HL-60 (cell line): ENCODE measurements around the gene EPS8L1.

ENCODE experiments used
- DNase-seq, 2 experiments: peaks; one replicate each; pipeline ENCODE4 v3.0.0-alpha.2; 2010 to 2020; ENCODE audit warnings: low read depth in 1 of 2, low spot score in 1 of 2
- H3K27ac ChIP-seq: fragments of 250-450 bp; sonication (Bioruptor Pico); replicated peaks from 2 replicates; pipeline ENCODE4 v1.5.1; 2020; ENCODE audit warnings: mild to moderate bottlenecking, moderate library complexity
- H3K27me3 ChIP-seq: fragments of 250-450 bp; sonication (Bioruptor Pico); 2 replicates; pipeline ENCODE4 v1.5.1; 2021; ENCODE audit warnings: mild to moderate bottlenecking, moderate library complexity; ENCODE audit not compliant: insufficient read depth, poor library complexity, severe bottlenecking
- H3K4me3 ChIP-seq: replicated peaks from 2 replicates; pipeline ENCODE4 v1.5.1; 2011; ENCODE audit warnings: mild to moderate bottlenecking, control low read depth, low read length; ENCODE audit not compliant: insufficient read depth
- GABPA ChIP-seq: IDR thresholded peaks from 2 replicates; pipeline ENCODE4 v1.6.1; 2012; ENCODE audit warnings: low read depth
- POLR2AphosphoS5 ChIP-seq: IDR thresholded peaks from 2 replicates; pipeline ENCODE4 v1.6.1; 2012; ENCODE audit warnings: low read depth
- SPI1 ChIP-seq: IDR thresholded peaks from 2 replicates; pipeline ENCODE4 v1.6.1; 2012; ENCODE audit warnings: low read depth, mild to moderate bottlenecking, borderline replicate concordance
- TF ChIP-seq, protein P1 (sequence below): IDR thresholded peaks from one replicate; pipeline ENCODE4 v1.5.1; 2011; ENCODE audit warnings: low read length, control low read depth, inconsistent platforms; ENCODE audit not compliant: insufficient read depth
- TF ChIP-seq, protein P2 (sequence below): IDR thresholded peaks from 2 replicates; pipeline ENCODE4 v1.6.1; 2012; ENCODE audit warnings: low read depth; ENCODE audit not compliant: insufficient replicate concordance

The EPS8L1 gene

DNA sequence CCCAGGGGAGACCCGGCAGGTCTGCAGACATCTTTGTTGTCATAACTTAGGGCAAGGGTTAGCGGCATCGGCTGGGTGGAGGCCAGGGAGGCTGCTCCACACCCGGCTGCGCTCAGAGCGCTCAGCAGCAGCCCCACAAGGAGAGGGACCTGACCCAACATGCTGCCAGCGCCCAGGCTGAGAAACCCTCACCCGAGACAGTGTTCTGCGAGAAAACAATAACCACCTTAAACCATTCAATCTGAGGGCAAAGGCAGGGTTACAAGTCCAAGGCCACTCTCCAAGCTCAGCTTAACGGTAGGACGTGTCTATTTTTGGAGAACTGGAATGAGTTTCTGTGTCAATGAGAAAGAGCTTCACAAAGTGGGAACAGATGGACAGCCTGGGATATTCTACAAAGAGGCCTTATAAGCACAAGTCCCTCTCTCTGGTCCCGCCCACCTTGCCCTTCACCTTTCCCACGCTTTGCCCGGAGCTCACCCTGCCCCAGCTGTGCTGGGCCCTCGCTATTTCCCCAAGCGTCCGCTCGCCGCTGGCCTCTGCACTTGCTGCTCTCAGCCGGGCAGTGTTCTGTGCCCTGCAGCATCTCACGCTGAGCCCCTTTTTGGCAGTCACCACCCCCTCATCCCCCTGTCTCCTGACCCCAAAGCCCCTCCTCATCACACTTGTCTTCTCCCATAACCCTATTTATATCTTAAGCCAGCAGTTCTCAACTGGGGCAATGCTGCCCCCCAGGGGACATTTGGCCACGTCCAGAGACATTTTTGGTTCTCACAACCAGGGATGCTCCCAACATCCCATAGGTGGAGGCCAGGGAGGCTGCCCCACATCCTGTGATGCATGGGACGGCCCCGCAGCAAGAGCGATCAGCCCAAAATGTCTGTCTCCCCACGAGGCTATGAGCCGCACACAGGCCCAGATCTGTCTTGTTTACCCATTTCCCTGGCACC is 24.2 kb downstream of the EPS8L1 start:
- H3K27me3 ChIP-seq: no peaks in the 10 kb centered on the region
- TF ChIP-seq, protein P1, sequence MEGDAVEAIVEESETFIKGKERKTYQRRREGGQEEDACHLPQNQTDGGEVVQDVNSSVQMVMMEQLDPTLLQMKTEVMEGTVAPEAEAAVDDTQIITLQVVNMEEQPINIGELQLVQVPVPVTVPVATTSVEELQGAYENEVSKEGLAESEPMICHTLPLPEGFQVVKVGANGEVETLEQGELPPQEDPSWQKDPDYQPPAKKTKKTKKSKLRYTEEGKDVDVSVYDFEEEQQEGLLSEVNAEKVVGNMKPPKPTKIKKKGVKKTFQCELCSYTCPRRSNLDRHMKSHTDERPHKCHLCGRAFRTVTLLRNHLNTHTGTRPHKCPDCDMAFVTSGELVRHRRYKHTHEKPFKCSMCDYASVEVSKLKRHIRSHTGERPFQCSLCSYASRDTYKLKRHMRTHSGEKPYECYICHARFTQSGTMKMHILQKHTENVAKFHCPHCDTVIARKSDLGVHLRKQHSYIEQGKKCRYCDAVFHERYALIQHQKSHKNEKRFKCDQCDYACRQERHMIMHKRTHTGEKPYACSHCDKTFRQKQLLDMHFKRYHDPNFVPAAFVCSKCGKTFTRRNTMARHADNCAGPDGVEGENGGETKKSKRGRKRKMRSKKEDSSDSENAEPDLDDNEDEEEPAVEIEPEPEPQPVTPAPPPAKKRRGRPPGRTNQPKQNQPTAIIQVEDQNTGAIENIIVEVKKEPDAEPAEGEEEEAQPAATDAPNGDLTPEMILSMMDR: no peak
- TF ChIP-seq POLR2AphosphoS5 (no peak), SPI1 (no peak), GABPA (no peak)
- TF ChIP-seq, protein P2, sequence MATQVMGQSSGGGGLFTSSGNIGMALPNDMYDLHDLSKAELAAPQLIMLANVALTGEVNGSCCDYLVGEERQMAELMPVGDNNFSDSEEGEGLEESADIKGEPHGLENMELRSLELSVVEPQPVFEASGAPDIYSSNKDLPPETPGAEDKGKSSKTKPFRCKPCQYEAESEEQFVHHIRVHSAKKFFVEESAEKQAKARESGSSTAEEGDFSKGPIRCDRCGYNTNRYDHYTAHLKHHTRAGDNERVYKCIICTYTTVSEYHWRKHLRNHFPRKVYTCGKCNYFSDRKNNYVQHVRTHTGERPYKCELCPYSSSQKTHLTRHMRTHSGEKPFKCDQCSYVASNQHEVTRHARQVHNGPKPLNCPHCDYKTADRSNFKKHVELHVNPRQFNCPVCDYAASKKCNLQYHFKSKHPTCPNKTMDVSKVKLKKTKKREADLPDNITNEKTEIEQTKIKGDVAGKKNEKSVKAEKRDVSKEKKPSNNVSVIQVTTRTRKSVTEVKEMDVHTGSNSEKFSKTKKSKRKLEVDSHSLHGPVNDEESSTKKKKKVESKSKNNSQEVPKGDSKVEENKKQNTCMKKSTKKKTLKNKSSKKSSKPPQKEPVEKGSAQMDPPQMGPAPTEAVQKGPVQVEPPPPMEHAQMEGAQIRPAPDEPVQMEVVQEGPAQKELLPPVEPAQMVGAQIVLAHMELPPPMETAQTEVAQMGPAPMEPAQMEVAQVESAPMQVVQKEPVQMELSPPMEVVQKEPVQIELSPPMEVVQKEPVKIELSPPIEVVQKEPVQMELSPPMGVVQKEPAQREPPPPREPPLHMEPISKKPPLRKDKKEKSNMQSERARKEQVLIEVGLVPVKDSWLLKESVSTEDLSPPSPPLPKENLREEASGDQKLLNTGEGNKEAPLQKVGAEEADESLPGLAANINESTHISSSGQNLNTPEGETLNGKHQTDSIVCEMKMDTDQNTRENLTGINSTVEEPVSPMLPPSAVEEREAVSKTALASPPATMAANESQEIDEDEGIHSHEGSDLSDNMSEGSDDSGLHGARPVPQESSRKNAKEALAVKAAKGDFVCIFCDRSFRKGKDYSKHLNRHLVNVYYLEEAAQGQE: no peak
- DNase-seq: peak in 1 of 2 experiments; percentile 13
- H3K27ac ChIP-seq: no peak overlapping the region
- H3K4me3 ChIP-seq: no peak overlapping the region

DNA sequence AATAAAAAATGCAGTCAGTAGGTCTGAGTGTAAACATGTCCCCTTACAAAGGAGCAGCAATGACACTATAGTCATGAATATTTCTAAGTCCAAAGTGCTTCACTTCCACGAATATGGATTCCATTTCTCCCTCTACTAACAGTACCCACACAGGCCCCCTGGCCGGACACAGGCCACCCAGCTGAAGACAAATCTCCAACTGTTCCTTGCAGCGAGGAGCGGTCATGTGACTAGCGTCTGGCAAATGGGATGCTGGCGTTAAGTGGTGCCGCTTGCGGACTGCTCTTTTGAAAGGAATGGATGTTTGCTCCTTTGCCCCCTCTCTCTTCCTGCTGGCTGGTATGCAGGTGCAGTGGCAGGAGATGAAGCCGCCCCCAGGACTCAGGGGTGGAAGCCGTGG is 25.6 kb downstream of the EPS8L1 start:
- DNase-seq: no peak
- no peaks in the 10 kb centered on the region for H3K27me3 ChIP-seq
- no peak overlapping the region for H3K4me3 ChIP-seq
- no peak overlapping the region for H3K27ac ChIP-seq
- TF ChIP-seq SPI1 (no peak), POLR2AphosphoS5 (no peak), GABPA (no peak)
- TF ChIP-seq, protein P2: no peak
- TF ChIP-seq, protein P1: no peak

DNA sequence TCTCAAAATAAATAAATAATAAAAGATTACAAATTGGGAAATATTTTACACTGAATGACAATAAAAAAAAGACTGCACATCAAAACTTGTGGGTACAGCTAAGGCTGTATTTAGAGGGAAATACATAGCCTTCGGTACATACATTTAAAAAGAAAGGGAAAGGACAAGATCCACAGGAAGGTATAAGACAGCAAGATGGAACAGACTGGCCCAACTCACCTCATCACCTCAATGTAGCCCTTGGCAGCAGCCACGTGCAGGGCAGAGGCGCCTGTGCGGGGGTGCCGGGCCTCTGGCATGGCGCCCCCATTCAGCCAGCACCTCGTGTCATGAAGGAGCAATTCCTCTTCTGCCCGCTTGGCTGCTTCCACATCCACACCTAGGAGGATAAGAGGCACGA is 27.5 kb downstream of the EPS8L1 start:
- TF ChIP-seq POLR2AphosphoS5: peak; percentile 21; the same call in 1 of the 2 replicates
- TF ChIP-seq SPI1: no peak
- DNase-seq: no peak
- Histone ChIP-seq H3K27me3 (no peaks in the 10 kb centered on the region), H3K4me3 (no peak overlapping the region), H3K27ac (no peak overlapping the region)

DNA sequence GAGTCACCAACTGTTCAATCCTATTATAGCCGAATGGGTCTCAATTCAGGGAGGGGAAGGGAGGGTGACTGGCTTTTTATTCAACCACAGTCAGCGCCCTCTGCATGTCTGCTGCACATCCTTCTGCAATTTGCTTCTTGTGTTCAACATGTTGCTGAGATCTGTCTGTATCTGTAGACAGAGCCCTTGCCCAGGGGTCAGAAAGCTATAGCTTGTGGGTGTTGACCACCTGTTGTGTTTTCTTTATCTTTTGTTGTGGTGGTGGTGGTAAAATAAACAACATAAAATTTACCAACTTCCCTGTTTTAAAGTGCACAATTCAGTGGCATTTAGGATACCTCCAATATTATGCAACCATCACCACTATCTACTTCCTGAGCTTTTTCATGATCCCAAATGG is 29.6 kb downstream of the EPS8L1 start:
- TF ChIP-seq SPI1: no peak
- TF ChIP-seq GABPA: no peak
- TF ChIP-seq, protein P1: no peak
- TF ChIP-seq, protein P2: no peak
- Histone ChIP-seq H3K27ac (no peak overlapping the region), H3K4me3 (no peak overlapping the region), H3K27me3 (no peaks in the 10 kb centered on the region)
- no peak for DNase-seq
